RPMI8226 (cell line): ENCODE data around the gene SYNJ2.

Experiments used
- DNase-seq: peaks from one replicate; pipeline ENCODE4 v3.0.0-alpha.2; 2015

The SYNJ2 gene

DNA sequence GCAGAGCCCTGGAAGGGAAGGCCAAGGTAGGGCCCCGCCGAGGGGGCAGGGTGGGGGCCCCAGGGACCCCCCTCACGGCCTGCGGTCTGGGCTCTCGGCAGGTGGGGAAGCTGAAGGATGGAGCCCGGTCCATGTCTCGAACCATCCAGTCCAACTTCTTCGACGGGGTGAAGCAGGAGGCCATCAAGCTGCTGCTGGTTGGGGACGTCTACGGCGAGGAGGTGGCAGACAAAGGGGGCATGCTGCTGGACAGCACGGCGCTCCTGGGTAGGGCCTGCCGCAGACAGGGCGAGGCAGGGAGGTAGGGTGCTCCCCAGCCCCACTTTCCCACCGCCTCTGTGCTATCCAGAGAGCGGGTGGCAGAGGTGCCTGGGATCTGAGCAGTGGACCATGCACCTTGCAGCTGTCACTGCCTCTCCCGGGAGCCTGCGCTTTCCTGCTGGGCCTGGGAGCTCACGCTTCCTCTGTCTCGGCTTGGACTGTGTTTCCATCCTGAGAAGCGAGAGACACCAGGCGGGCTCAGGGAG is 83.1 kb downstream of the SYNJ2 start:
- no peak for DNase-seq

DNA sequence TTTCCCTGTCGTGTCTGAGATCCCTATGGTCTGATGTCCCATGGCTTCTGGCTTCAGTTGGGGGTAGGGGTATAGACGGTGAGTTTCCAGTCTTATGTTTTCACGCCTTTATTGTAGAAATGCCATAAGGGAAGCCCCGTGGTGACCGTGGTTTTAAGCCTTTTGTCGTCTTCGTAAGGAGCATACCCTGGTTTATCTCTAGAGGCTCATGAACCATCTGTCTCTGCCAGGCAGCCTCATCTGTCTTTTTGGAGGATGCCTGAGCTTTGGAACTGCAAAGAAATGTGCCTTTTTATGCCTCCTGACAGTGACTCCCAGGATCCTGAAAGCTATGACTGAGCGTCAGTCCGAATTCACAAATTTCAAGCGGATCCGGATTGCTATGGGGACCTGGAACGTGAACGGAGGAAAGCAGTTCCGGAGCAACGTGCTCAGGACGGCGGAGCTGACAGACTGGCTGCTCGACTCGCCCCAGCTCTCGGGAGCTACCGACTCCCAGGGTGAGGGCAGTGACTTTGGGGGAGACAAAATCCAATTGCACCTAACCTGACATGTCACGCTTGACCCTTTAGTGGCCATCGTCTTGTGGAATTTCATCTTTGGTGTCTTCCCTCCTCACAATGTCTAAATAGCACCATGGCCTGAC is 84.6 kb downstream of the SYNJ2 start:
- DNase-seq, result no peak

- DNase-seq, result no peak
Measured at GRCh38 chr6:158067436-158068015, 85.9 kb downstream of the SYNJ2 start.

GRCh38 chr6:158068156-158068892 is 86.7 kb downstream of the SYNJ2 start:
- DNase-seq, result no peak

DNA sequence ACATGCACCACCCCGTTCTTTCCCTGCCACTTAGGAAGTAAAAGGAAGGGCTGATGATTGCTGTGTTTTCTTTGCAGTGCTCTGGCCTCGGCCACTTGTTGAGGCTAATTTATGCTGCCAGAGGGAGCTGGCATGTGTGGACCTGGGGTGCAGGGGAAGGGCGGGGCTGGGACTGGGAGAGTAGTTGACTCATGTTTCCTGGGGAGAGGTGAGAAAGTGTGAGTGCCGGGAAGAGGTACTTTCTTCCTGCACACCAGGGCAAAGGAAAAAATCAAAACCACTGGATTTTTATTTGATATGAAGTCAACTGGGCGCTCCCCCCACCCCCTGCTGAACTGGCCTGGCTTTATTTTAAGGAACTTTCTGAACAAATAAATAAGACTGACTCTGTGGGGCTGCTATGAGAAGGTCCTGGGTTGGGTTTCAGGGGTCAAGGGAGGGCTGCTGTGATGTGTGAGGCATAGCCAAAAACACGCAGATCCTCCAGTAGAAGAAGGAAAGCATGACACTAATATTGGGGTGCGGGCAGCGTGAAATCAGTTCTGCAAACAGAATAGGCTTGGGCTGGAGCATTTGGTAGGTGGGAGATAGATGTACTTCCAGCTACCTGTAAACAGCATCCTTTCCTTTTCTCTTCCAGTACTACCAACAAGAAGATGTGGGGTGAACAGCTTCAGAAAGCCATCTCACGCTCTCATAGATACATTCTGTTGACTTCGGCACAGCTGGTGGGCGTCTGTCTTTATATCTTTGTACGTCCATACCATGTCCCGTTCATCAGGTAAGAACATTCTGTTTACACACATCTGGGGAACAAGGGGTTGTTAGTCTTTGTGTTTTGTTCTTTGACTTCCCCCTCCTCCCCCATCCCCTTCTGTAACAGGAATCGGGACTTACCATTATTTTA is 87.5 kb downstream of the SYNJ2 start:
- no peak for DNase-seq

- no peak for DNase-seq
Measured at GRCh38 chr6:158069800-158070195, 88.1 kb downstream of the SYNJ2 start.

GRCh38 chr6:158070513-158070912 is 88.8 kb downstream of the SYNJ2 start:
- DNase-seq, result no peak

DNA sequence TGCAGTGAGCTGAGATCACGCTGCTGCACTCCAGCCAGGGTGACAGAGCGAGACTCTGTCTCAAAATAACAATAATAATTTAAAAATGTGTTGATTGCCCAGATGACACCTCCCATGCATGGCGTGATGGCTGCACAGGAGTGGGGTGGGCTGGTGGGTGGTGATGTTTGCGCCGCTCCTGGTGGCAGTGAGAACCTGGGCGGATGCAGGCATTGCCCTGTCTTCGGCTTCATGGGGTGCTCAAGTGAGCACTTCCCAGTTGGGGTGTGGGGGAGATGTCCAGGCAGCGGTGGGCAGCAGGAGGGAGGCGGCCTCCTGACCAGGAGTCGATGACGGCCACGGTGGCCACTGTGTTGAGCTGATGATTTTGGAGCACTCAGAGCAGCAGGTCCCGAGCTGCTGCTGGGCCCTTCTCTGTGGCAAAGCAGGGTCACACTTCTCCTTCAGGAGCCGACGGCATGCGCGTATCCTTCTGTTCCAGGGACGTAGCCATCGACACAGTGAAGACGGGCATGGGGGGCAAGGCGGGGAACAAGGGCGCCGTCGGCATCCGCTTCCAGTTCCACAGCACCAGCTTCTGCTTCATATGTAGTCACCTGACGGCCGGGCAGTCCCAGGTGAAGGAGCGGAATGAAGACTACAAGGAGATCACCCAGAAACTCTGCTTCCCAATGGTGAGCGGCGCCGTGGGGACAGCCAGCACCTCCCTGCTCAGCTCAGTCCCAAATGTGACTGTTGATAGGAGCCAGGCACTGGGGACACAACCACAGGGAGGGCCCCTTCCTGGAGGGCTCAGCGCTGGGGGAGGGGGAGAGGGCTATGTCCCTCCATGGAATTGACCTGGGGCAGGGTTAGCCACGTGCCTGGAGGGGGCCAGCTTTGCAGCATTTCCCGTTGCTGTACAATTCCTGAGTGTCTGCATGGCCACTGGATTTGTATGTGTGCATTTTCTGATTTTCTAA is 89.7 kb downstream of the SYNJ2 start:
- no peak for DNase-seq

DNA sequence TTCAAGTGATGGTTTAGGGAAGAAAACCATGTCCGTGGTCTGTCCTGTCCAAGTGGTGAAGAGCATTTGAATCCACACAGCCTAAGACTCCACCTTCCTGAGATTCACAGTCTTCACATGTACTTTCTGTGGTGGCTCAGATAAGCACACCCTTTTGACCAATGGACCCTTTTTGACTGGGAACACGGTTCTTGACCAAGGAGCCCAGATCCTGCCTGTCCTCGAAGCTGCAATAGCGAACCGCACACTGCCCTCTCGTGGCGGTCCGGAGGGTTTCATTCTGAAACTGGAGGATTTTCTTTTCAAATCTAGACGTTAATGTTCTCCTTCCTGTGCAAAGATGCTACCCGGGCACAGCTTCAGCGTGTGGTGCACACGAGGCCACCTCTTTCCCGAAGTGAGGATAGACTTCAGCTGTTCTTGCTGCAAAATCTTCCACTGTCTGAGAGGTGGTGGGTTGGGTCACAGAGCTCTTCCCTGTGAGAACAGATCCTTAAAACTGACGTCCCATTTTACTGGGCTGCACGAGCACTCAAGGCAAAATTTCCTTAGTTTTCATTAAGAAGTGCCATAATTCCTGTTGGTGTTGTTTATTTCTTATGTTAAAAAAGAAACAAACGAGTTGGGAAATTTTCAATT is 90.5 kb downstream of the SYNJ2 start:
- DNase-seq, result peak; percentile 67

GRCh38 chr6:158073776-158074175 is 92.1 kb downstream of the SYNJ2 start:
- DNase-seq, result no peak

GRCh38 chr6:158076548-158076947 is 94.9 kb downstream of the SYNJ2 start:
- DNase-seq, result no peak

DNA sequence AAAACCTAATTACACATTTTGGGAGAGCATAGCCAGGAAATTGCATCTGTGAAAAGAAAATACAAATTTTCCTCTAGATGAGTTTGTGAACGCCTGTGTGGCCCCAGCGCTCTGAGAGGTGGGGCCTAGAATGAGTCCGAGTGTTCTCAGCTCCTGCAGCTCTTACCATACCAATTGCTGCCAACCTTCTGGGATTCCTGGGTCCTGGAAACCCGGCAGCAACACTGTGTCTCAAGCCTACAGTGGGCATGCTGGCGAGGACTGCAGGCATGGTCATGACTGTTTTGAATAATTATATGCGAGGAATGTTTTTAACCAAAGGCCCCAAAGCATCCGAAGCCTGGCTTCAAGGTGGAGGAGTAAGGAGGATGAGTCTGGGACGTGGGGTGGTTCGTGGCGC is 96.0 kb downstream of the SYNJ2 start:
- no peak for DNase-seq

DNA sequence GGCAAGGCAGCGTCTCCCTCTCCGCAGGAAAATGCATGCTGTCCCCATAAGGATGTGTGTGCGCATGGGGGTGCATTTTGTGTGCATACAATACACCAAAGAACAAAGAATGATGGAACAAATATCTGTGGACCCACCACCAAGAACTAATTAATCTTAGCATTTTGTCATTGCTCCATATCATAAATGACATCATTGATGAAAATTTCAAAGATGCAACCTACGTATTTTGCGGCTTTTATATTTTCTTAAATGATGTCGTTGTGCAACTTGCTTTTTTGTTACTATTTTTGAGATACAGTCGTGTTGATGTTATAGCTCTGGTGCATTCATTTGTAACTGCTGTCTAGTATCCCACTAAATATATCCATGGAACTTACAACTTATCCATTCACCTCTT is 96.7 kb downstream of the SYNJ2 start:
- DNase-seq, result no peak

DNA sequence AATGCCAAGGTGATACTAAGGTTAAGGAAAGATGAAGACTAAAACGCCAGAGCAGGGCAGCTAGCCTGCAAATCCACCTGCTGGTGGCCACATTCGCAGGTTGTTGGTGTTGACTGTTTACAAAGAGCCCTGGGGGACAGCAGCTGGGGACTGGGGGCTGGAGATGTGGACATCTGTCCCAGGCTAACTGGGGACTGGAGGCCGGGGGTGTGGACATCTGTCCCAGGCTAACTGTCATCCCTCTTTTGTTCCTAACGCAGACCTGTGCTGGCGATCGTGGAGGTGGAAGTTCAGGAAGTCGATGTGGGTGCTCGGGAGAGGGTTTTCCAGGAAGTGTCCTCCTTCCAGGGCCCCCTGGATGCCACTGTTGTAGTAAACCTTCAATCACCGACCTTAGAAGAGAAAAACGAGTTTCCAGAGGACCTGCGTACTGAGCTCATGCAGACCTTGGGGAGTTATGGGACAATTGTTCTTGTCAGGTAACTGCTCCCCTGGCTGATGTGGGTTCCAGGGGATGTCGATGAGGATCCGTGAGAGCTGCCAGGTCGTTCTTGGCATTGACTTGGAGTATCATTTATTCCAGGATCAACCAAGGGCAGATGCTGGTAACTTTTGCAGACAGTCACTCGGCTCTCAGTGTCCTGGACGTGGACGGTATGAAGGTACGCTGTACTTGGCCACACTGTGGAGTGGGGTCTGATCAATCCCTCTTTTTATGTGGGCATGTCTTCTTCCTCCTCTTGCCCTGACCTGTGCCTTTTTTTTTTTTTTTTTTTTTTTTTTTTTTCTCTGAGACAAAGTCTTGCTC is 99.4 kb downstream of the SYNJ2 start:
- DNase-seq, result no peak

- no peak for DNase-seq
Measured at GRCh38 chr6:158081657-158081935, 99.9 kb downstream of the SYNJ2 start.

GRCh38 chr6:158083455-158084325 is 102.0 kb downstream of the SYNJ2 start:
- no peak for DNase-seq

- DNase-seq, result no peak
Measured at GRCh38 chr6:158085261-158086053, 103.8 kb downstream of the SYNJ2 start.

- no peak for DNase-seq
Measured at GRCh38 chr6:158086054-158086503, 104.4 kb downstream of the SYNJ2 start.
